Stimulated activated naive CD8-positive, alpha-beta T cell treated with anti-CD3 and anti-CD28 coated beads, Interleukin-15, Interleukin-2, amounts not matched to agents 100 ng/mL and 50 ng/mL, for 24 hours (primary cell): ENCODE measurements around the gene CSF1.
A peak's percentile ranks its signal among the peaks of the same experiment; 100 is the strongest.
"Not testable (repeated sequence)": the region's sequence is repeated elsewhere in the genome, so short reads cannot be mapped to it uniquely, and the experiment has no call there.

Experiments
- H3K27ac Mint-ChIP-seq: one replicate; pipeline ENCODE4 v1.8.0; 2021; ENCODE audit warnings: mild to moderate bottlenecking, mixed read lengths
- H3K27me3 Mint-ChIP-seq: one replicate; pipeline ENCODE4 v1.8.0; 2021; ENCODE audit warnings: mixed read lengths
- H3K36me3 Mint-ChIP-seq: one replicate; pipeline ENCODE4 v1.8.0; 2021; ENCODE audit warnings: low read depth, mixed read lengths
- H3K4me1 Mint-ChIP-seq: one replicate; pipeline ENCODE4 v1.8.0; 2021; ENCODE audit warnings: low read depth, mixed read lengths
- H3K4me3 Mint-ChIP-seq: one replicate; pipeline ENCODE4 v1.8.0; 2021; ENCODE audit warnings: mild to moderate bottlenecking, mixed read lengths
- H3K9me3 Mint-ChIP-seq: one replicate; pipeline ENCODE4 v1.8.0; 2021; ENCODE audit warnings: mixed read lengths

Gene CSF1

GRCh38 chr1:109910123-109910962 is at the start of gene CSF1:
Gene CSF1, plus strand, starts transcription at chr1:109910849. Its CDS starts 175 bp downstream, at chr1:109911024.
- Mint-ChIP-seq H3K4me1 (peaks cover 75% of the 10 kb centered on the region), H3K36me3 (peaks cover 24% of the 10 kb centered on the region), H3K27ac (peak within 1 kb of the TSS; percentile 92), H3K9me3 (peaks cover 9% of the 10 kb centered on the region), H3K27me3 (peaks cover 9% of the 10 kb centered on the region), H3K4me3 (peak within 1 kb of the TSS; percentile 88)

- H3K27me3 Mint-ChIP-seq, H3K36me3 Mint-ChIP-seq, H3K4me3 Mint-ChIP-seq, H3K4me1 Mint-ChIP-seq, H3K27ac Mint-ChIP-seq: not testable (repeated sequence)
- H3K9me3 Mint-ChIP-seq, result peaks cover 15% of the 10 kb centered on the region
Observed at GRCh38 chr1:109861616-109862015, 49.0 kb upstream of the CSF1 start.

GRCh38 chr1:109863667-109864046 is 47.0 kb upstream of the CSF1 start:
- Mint-ChIP-seq H3K4me3 (no peak overlapping the region), H3K36me3 (no peaks in the 10 kb centered on the region), H3K4me1 (peaks cover 7% of the 10 kb centered on the region), H3K27ac (no peak overlapping the region), H3K27me3 (peaks cover 6% of the 10 kb centered on the region), H3K9me3 (peaks cover 15% of the 10 kb centered on the region)

- Mint-ChIP-seq H3K36me3 (no peaks in the 10 kb centered on the region), H3K27ac (no peak overlapping the region), H3K27me3 (peaks cover 6% of the 10 kb centered on the region)
Observed at GRCh38 chr1:109864047-109864822, 46.4 kb upstream of the CSF1 start.

GRCh38 chr1:109864930-109865612 is 45.6 kb upstream of the CSF1 start:
- no peak overlapping the region for H3K4me3 Mint-ChIP-seq

More at GRCh38 chr1:109864047-109864822, 46.4 kb upstream of the CSF1 start:
- H3K4me1 Mint-ChIP-seq, result peaks cover 7% of the 10 kb centered on the region
- no peak overlapping the region for H3K4me3 Mint-ChIP-seq
- peaks cover 15% of the 10 kb centered on the region for H3K9me3 Mint-ChIP-seq

GRCh38 chr1:109866071-109866470 is 44.6 kb upstream of the CSF1 start:
- H3K9me3 Mint-ChIP-seq, result peaks cover 12% of the 10 kb centered on the region

More at GRCh38 chr1:109864930-109865612, 45.6 kb upstream of the CSF1 start:
- Mint-ChIP-seq H3K9me3 (peaks cover 15% of the 10 kb centered on the region), H3K27me3 (peaks cover 6% of the 10 kb centered on the region), H3K36me3 (no peaks in the 10 kb centered on the region), H3K27ac (no peak overlapping the region), H3K4me1 (peaks cover 7% of the 10 kb centered on the region)

GRCh38 chr1:109873278-109874175 is 37.1 kb upstream of the CSF1 start:
- H3K27ac Mint-ChIP-seq, result no peak overlapping the region

More at GRCh38 chr1:109866071-109866470, 44.6 kb upstream of the CSF1 start:
- Mint-ChIP-seq H3K36me3 (no peaks in the 10 kb centered on the region), H3K4me3 (no peak overlapping the region), H3K27ac (no peak overlapping the region), H3K4me1 (peaks cover 7% of the 10 kb centered on the region), H3K27me3 (no peaks in the 10 kb centered on the region)

GRCh38 chr1:109874445-109874844 is 36.2 kb upstream of the CSF1 start:
- Mint-ChIP-seq H3K27ac (no peak overlapping the region), H3K27me3 (no peaks in the 10 kb centered on the region), H3K4me1 (peaks cover 11% of the 10 kb centered on the region), H3K4me3 (no peak overlapping the region), H3K9me3 (no peaks in the 10 kb centered on the region), H3K36me3 (no peaks in the 10 kb centered on the region)

More at GRCh38 chr1:109873278-109874175, 37.1 kb upstream of the CSF1 start:
- Mint-ChIP-seq H3K4me1 (peaks cover 11% of the 10 kb centered on the region), H3K27me3 (no peaks in the 10 kb centered on the region), H3K9me3 (no peaks in the 10 kb centered on the region), H3K36me3 (no peaks in the 10 kb centered on the region), H3K4me3 (no peak overlapping the region)

GRCh38 chr1:109875874-109876273 is 34.8 kb upstream of the CSF1 start:
- Mint-ChIP-seq H3K27ac (no peak overlapping the region), H3K36me3 (no peaks in the 10 kb centered on the region), H3K4me3 (no peak overlapping the region), H3K27me3 (no peaks in the 10 kb centered on the region), H3K4me1 (peaks cover 11% of the 10 kb centered on the region), H3K9me3 (no peaks in the 10 kb centered on the region)

GRCh38 chr1:109876617-109877316 is 33.9 kb upstream of the CSF1 start:
- Mint-ChIP-seq H3K9me3 (no peaks in the 10 kb centered on the region), H3K4me1 (peaks cover 11% of the 10 kb centered on the region), H3K36me3 (no peaks in the 10 kb centered on the region), H3K4me3 (no peak overlapping the region), H3K27ac (no peak overlapping the region), H3K27me3 (no peaks in the 10 kb centered on the region)

GRCh38 chr1:109877317-109877771 is 33.3 kb upstream of the CSF1 start:
- Mint-ChIP-seq H3K4me1 (peaks cover 11% of the 10 kb centered on the region), H3K4me3 (no peak overlapping the region)

GRCh38 chr1:109877776-109878175 is 32.9 kb upstream of the CSF1 start:
- peaks cover 11% of the 10 kb centered on the region for H3K4me1 Mint-ChIP-seq
- H3K27ac Mint-ChIP-seq, result no peak overlapping the region
- no peaks in the 10 kb centered on the region for H3K36me3 Mint-ChIP-seq
- H3K9me3 Mint-ChIP-seq, result no peaks in the 10 kb centered on the region
- H3K27me3 Mint-ChIP-seq, result no peaks in the 10 kb centered on the region
- H3K4me3 Mint-ChIP-seq, result no peak overlapping the region

More at GRCh38 chr1:109877317-109877771, 33.3 kb upstream of the CSF1 start:
- Mint-ChIP-seq H3K27ac (no peak overlapping the region), H3K9me3 (no peaks in the 10 kb centered on the region), H3K36me3 (no peaks in the 10 kb centered on the region), H3K27me3 (no peaks in the 10 kb centered on the region)

GRCh38 chr1:109878531-109879104 is 32.0 kb upstream of the CSF1 start:
- Mint-ChIP-seq H3K36me3 (no peaks in the 10 kb centered on the region), H3K27ac (no peak overlapping the region), H3K9me3 (no peaks in the 10 kb centered on the region), H3K4me1 (peaks cover 8% of the 10 kb centered on the region), H3K4me3 (no peak overlapping the region), H3K27me3 (no peaks in the 10 kb centered on the region)
